ENCODE results near the gene AHR. TPM values are rescaled to one million over a fixed set of nuclear protein-coding genes. Genes with fewer than 3 reads are reported as not detected.
A peak's percentile ranks its signal among the peaks of the same experiment; 100 is the strongest.

AHR gene
- total RNA-seq, 1 experiment from 2014 or later, result 6.1 TPM

GRCh38 chr7:17311952-17312351 is 13.5 kb downstream of the AHR start:
- H2BK12ac ChIP-seq (ENCODE audit: insufficient read length, low read depth, low read length), result no peak overlapping the region
- H3K27ac ChIP-seq (ENCODE audit: insufficient read length, low read depth, low read length), result no peak overlapping the region
- Mint-ChIP-seq H3K36me3 (ENCODE audit: insufficient read depth in 1 of 3, low read depth in 3 of 3) (peaks cover 0 to 6% (median 0%) of the 10 kb centered on the region in 3 experiments; a peak in 2 of 7 replicates), H3K9me3 (no peaks in the 10 kb centered on the region), H3K4me1 (peaks cover 47 to 50% of the 10 kb centered on the region in 2 experiments), H3K4me3 (no peak overlapping the region; a peak in 1 of 5 replicates), H3K27me3 (ENCODE audit: low read depth) (no peaks in the 10 kb centered on the region), H3K27ac (peak overlapping the region in 2 of 3 experiments; percentile 51 to 93; a peak in 2 of 7 replicates)
- no peak overlapping the region for H3K4me2 ChIP-seq (ENCODE audit: insufficient read depth, insufficient read length, low read length)
- no peak overlapping the region for H3K18ac ChIP-seq (ENCODE audit: insufficient read length, low read depth, low read length)
- DNase-seq, result peak; percentile 53
- H3K4me1 ChIP-seq (ENCODE audit: insufficient read depth, low read length), result no peaks in the 10 kb centered on the region; the same call in 1 of the 2 replicates
- no peak overlapping the region for H3K9ac ChIP-seq (ENCODE audit: extremely low read depth, insufficient read length, low read length)
- no peak overlapping the region for H4K5ac ChIP-seq (ENCODE audit: insufficient read length, low read depth, low read length)
- no peaks in the 10 kb centered on the region for H3K9me3 ChIP-seq (ENCODE audit: control insufficient read depth, low read depth, low read length)
- H4K20me1 ChIP-seq (ENCODE audit: control insufficient read depth, insufficient read depth, insufficient read length), result no peaks in the 10 kb centered on the region
- WGBS (ENCODE audit: extremely low coverage, insufficient read length, low lambda C conversion rate), result no CpG with 5 or more reads among the region's 3 CpGs
- no peaks in the 10 kb centered on the region for H3K23me2 ChIP-seq (ENCODE audit: insufficient read length, low read depth, low read length, poor library complexity, severe bottlenecking)
- H4K91ac ChIP-seq (ENCODE audit: insufficient read length, low read depth, low read length), result no peak overlapping the region
- no peak overlapping the region for H4K8ac ChIP-seq (replicated peaks; ENCODE audit: insufficient read length, low read depth, low read length)
- no peak overlapping the region for H2BK5ac ChIP-seq (ENCODE audit: insufficient read length, low read length)
- no peaks in the 10 kb centered on the region for H3K79me1 ChIP-seq (ENCODE audit: insufficient read depth, low read depth, low read length, poor library complexity, severe bottlenecking)
- no peak overlapping the region for H3K14ac ChIP-seq (ENCODE audit: insufficient read depth, low read length)
- no peak overlapping the region for H3K4ac ChIP-seq (ENCODE audit: low read depth, low read length)
- H3T11ph ChIP-seq (ENCODE audit: low read length), result no peak overlapping the region
- H3K56ac ChIP-seq (ENCODE audit: insufficient read length, low read depth, low read length), result no peak overlapping the region
- no peaks in the 10 kb centered on the region for H3K27me3 ChIP-seq (ENCODE audit: insufficient read depth, low read length)
- no peak for TF ChIP-seq CTCF (conservative IDR thresholded peaks at IDR 0.05)
- no peak overlapping the region for H3K23ac ChIP-seq (ENCODE audit: insufficient read length, low read depth, low read length)
- no peak overlapping the region for H2BK20ac ChIP-seq (ENCODE audit: low read depth, low read length, poor library complexity, severe bottlenecking)
- no peak overlapping the region for H2BK120ac ChIP-seq (ENCODE audit: low read depth, low read length, poor library complexity, severe bottlenecking)
- H2AFZ ChIP-seq (ENCODE audit: low read length), result no peak overlapping the region
- H3K79me2 ChIP-seq (ENCODE audit: insufficient read depth, low read length), result no peaks in the 10 kb centered on the region; the same call in 1 of the 2 replicates
- H2AK5ac ChIP-seq (ENCODE audit: insufficient read length, low read length), result no peak overlapping the region
- no peak overlapping the region for H2BK15ac ChIP-seq (ENCODE audit: low read depth, low read length)

Data from H9 (cell line).